ENCODE results near the gene TM6SF1.
"Not testable (repeated sequence)": the region's sequence is repeated elsewhere in the genome, so short reads cannot be mapped to it uniquely, and the experiment has no call there.

The TM6SF1 gene

DNA sequence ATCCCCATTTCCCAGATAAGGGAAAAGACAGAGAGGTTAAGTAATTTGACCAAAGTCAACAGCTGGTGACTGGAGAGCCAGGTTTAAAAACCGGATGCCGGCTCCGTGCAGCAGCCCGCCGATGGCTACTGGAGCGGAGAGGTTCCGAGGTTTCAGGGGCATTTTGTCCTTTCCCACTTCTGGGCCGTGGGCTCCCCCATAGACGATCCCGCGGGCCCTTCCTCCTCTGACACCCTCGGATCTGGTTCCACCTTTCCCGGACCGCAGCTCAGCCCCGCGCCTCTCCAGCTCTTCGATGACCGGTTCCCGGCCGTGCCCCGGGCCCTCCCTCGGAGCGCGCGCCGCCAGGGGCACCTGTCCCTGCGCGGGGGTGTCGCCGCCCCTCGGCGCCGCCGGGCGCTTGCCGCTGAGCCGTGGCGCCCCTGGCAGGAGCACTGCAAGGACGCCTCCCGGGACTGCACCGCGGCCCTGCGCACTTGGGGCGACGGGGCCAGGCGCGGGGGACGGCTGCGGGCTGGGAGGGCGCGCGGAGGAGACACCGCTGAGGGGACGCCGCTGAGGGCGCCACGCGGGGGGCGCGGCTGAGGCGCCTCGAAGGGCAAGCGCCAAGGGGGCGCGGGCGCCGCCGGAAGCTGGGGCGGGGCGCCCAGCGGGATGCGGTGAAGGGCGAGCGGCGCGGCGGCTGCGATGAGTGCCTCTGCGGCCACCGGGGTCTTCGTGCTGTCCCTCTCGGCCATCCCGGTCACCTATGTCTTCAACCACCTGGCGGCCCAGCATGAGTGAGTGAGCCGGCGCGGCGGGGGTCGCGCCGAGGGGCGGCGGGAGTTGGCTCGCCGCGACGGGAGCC is at the start of gene TM6SF1:
Gene TM6SF1 (plus strand): TSS at position 652 of the 847 bp plus-strand sequence. CDS start 36 bp downstream, at position 688.
- no peak for DNase-seq

GRCh38 chr15:83057696-83058376 is 49.6 kb upstream of the TM6SF1 start:
- DNase-seq, result no peak

DNA sequence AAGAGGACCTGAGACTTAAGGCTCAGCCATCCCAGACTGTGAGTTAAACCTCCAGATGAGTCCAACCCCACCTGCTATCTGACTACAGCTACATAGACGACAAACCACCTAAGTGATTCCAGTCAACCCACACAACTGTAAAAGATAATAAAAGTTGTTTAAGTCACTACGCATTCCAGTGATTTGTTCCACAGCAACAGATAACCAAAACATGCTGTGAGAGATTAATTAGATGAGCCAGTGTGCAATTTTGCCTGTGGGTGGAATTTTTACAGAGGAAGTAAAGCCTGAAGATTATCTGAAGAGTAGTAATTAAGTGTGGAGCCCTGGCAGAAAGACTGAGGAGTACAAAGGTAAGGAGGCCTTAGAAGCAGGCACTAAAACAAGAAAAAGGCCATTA is 45.8 kb upstream of the TM6SF1 start:
- DNase-seq, result no peak

GRCh38 chr15:83062768-83063180 is 44.7 kb upstream of the TM6SF1 start:
- DNase-seq, result no peak

- no peak for DNase-seq
Measured at GRCh38 chr15:83063551-83063950, 43.9 kb upstream of the TM6SF1 start.

GRCh38 chr15:83064859-83065258 is 42.6 kb upstream of the TM6SF1 start:
- DNase-seq, result no peak

DNA sequence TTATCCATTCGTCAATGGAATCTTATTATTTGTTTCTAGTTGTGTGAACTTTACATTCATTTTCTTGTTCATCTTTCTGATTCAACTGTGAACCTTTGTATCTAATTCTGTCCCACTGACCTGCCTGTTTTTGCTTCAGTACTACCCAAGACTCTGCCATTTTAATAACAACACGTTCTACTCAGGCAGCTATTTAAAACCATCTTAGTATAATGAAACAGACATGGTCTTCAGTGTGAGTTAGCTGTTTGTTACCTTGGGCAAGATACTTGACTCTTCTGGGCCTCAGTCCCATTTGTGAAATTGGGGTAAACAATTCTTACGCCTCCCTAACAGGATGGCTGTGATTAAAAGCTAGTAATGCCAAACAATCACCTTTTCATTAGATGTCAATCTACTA is 42.0 kb upstream of the TM6SF1 start:
- DNase-seq, result no peak

DNA sequence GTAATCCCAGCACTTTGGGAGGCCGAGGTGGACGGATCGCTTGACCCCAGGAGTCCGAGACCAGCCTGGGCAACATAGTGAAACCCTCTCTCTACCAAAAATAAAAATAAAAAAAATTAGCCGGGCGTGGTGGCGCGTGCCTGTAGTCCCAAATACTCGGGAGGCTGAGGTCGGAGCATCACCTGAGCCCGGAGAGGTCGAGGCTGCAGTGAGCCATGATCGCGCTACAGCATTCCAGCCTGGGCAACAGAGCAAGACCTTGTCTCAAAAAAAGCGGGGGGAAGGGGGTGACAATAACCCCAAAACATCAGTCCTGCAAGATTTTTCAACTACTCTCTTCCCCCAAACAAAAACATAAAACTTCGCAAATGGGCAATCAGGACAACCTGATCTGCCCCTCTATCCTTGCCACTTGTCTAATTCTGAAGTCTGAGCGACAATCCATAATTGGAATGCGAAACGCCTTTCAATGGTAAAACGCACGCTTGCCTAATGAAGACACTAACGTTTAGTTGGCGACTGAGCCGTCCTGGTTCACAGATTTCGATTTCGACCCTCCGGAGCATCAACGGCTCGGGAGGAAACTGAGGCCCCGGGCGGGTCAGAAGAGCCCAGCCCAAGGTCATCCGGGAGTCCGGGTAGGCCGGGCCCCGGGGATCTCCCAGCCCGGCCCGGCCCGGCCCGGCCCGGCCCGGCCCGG is 41.3 kb upstream of the TM6SF1 start:
- peak; percentile 2 for DNase-seq

GRCh38 chr15:83066734-83067637 is 40.5 kb upstream of the TM6SF1 start, which contains the start of gene BTBD1:
Gene BTBD1 (minus strand): TSS chr15:83067252. CDS start chr15:83067151, 101 bp downstream.
- peak; percentile 84 for DNase-seq

DNA sequence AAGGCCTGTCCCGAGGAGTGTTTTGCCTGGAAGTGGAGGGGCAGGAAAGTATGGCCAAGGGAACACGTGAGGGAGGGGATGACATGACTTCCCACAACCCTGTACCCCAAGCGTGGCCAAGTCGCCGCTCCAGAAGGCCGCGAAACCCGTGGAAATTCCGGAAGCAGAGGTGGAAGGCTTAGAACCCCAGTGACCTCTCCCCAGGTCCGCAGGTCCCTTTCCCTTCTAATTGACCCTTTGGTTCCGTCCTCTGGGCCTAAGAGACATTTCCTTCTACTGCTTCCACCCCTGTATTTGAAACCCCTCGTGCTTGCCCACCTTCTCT is 39.8 kb upstream of the TM6SF1 start:
- DNase-seq, result no peak

- no peak for DNase-seq
Measured at GRCh38 chr15:83068054-83068453, 39.4 kb upstream of the TM6SF1 start.

DNA sequence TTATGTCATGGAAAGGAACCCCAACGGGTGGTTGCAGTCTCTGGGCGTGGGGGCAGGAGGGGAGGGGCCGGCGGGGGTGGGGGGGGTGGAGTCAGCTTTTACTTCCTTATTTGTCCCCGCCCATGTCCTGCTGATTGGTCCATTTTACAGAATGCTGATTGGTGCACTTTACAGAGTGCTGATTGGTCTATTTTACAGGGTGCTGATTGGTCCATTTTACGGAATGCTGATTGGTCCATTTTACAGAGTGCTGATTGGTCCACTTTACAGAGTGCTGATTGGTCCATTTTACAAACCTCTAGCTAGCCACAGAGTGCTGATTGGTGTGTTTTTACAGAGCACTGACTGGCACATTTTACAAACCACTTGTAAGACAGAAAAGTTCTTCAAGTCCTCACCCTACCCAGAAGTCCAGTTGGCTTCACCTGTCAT is 38.2 kb upstream of the TM6SF1 start:
- DNase-seq, result not testable (repeated sequence)

DNA sequence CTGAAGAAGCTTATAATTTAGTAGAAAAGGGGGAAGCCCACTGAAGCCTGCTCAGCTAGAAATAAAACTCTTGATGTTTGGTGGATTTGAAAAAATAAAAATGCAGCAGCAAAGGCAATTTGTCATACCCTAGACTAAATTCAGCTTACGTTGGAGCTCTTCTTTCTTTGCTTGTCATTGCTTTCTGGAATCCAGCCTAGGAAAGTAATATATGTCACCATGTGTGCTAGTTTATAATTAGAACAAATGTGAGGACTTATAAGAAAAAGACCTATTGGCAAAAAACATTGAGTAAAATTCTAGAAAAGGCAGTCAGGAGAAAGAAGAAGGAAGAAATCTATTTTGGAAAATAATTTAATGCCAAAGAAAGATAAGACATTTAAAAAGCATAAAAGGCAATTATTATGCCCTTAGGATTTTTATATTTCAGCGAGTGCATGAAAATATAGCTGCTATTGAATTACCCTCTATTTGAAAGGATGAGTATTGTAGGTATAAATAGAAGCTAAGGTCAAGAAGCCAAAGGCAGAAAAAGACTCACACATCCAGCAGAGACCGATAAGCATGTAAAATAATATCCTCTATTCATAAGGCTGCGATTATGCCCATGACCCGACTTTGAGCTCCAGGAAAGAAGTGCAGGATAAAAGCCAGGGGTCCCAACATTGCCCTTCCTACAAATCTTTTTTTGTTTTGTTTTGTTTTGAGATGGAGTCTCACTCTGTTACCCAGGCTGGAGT is 29.8 kb upstream of the TM6SF1 start:
- DNase-seq, result no peak

- DNase-seq, result no peak
Measured at GRCh38 chr15:83078712-83079111, 28.7 kb upstream of the TM6SF1 start.

GRCh38 chr15:83081256-83082014 is 26.0 kb upstream of the TM6SF1 start:
- no peak for DNase-seq

DNA sequence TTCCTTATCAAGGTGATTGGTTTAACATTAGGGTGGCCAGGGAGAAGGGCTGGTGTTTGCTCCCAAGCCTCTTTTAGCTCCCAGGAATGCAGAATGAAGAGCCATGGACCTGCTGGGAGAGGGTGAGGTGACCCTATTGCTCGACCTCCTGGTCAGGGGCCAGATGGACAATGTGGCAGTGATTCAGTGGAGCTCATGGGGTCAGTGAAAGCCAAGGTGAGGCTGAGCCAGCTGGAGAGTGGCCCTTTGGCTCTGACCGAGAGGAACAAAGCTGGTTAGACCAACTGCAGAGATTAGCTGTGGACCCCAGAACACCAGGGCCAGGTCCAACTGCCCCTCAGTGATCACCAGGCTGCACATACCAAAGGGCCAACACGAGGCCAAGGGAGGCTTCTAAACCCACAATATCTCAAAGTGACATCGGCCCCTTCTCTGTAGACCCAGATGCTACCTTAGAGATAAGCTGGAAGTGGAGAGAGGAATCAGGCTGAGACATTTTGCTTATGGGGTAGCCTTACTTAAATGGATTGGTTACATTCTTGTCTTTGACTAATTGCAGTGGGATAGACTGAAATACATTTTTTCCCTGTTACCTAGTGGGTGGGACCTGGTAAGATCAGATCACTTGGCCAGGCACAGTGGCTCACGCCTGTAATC is 24.6 kb upstream of the TM6SF1 start:
- no peak for DNase-seq

GRCh38 chr15:83085461-83085860 is 22.0 kb upstream of the TM6SF1 start:
- DNase-seq, result not testable (repeated sequence)

- DNase-seq, result not testable (repeated sequence)
Measured at GRCh38 chr15:83085864-83086552, 21.4 kb upstream of the TM6SF1 start.

GRCh38 chr15:83087576-83087975 is 19.9 kb upstream of the TM6SF1 start:
- DNase-seq, result no peak

GRCh38 chr15:83088876-83089275 is 18.6 kb upstream of the TM6SF1 start:
- DNase-seq, result no peak

All from stimulated activated CD4-positive, alpha-beta T cell treated with anti-CD3 and anti-CD28 coated beads, Interleukin-12 subunit alpha, Interleukin-12 subunit beta, amount 100 ng/mL, for 4 hours (primary cell).